NCI-H748 (cell line): Measurements from ENCODE around the gene ACP7.
"Not testable (repeated sequence)": the region's sequence is repeated elsewhere in the genome, so short reads cannot be mapped to it uniquely, and the experiment has no call there.

Experiments used
- DNase-seq: peaks from one replicate; lab custom pipeline; 2025; ENCODE audit not compliant: unreplicated experiment; lab: John Stamatoyannopoulos, UW

The ACP7 gene

GRCh38 chr19:39106194-39106593 lies 22.0 kb downstream of the ACP7 start:
- no peak for DNase-seq

DNA sequence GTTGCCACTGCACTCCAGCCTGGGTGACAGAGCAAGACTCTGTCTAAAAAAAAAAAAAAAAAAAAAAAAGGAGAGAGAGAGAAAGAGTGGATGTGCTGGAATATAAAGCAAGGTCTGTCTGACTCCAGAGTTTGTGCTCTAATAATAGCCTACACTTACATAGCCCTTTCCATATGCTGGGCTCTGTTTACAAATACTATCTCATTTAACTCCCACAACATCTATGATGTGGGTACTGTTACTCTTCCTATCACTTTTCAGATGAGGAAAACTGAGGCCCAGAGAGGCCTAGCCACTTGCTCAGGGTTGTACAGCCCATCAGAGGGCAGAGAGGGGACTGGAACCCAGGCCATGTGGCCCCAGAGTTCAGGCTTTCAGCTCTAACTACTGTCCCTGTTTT lies 25.5 kb downstream of the ACP7 start:
- no peak for DNase-seq

DNA sequence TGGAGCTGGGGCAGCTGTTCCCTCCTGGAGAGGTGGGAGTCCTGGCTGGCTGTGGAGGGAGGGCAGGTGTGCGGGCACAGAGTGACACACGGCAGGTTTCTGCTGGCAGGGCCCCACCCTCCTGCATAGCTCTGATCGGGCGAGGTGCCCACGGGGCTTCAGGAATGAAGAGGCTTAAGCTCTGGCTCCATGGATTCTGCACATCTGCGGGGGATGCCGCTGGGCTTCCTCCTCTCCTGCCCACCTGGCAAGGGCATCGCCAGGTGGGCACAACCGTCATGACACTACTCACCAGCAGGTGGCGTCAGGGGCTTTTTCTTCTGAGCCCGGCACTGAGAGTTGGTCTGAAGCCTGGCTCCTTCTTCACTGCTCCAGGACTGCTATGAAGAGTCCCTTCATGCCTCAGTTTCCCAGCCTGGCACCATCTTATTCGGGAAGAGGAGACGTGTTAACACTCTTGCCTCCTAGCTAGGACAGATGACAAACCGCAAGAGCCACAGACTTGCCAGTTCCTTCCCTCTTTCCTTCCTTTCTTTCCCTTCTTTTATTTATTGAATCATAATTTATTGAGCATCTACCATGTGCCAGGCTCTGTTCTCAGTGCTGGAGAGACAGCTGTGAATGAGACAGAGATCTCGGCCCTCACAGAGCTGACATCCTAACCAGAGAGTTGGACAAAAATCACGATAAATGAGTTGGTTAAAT lies 26.2 kb downstream of the ACP7 start:
- DNase-seq = peak; percentile 57

- no peak for DNase-seq
These were observed 27.5 kb downstream of the ACP7 start for GRCh38 chr19:39111593-39112199.

DNA sequence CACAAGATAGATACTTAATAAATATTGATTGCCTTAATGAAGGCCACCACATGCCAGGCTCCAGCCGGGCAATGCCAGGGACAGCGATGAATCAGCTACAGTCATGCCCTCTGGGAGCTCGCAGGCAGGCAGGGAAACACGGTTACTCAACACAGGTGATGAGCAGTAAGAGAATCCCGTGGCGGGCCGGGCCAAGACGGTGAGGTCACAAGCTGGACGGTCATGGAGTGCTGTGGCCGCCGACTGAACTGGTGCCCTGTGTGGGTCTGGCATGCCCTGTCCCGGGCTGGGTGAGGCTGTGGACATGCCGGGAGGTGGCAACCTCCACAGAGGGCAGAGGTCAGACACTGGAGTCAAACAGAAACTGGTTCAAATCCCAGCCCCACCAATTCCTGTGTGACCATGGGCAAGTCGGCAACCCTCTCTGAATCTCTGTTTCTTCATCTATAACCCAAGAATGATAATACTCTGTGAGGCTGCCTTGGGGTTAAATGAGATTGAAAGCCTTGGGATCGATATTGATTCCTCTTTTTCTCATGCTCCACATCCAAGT lies 28.2 kb downstream of the ACP7 start:
- no peak for DNase-seq

DNA sequence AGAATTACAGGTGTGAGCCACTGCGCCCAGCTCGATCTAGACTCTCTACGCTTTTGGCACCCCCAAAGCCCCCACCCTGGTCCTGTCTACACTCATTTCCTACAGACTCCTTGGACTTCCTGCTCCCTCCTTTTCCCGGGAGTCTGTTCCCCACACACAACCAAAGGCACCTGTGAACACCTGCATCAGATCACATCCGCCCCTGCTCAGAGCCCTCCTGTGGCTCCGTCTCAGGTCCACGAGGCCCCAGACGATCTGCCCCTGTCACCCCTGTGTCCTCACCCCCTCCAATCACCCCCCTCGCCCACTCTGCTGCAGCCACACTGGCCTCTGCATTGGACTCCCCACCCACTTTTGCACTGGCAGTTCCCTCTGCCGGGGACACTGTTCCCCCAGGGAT lies 29.0 kb downstream of the ACP7 start:
- DNase-seq = no peak

DNA sequence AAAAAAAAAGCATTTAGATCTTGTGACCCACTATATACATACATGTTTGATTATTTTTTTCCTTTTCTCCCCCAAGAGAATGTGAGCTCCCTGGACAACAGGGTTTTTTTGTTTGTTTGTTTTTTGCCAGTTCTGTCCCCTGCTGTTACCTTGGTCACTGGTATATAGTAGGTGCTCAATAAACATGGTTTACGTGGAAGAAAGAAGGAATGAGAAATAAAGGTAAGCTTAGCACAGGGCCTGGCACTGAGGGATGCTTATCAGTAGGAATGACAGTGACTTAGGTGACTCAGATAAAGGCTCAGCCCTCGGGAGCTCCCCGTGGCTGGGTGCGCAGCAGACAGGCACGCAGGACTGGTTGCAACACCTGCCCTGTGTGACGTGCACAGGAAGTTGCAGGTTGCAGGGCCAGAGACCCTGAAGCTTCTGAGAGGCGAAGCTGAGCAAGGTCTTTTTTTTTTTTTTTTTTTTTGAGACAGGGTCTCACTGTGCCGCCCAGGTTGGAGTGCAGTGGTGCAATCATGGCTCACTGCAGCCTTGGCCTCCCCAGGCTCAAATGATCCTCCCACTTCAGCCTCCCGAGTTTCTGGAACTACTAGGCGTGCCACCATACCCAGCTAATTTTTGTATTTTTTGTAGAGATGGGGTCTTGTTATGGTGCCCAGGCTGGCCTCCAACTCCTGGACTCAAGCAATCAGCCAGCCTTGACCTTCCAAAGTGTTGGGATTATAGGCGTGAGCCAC lies 31.1 kb downstream of the ACP7 start:
- DNase-seq = no peak

GRCh38 chr19:39117023-39117422 lies 32.9 kb downstream of the ACP7 start:
- DNase-seq = not testable (repeated sequence)

DNA sequence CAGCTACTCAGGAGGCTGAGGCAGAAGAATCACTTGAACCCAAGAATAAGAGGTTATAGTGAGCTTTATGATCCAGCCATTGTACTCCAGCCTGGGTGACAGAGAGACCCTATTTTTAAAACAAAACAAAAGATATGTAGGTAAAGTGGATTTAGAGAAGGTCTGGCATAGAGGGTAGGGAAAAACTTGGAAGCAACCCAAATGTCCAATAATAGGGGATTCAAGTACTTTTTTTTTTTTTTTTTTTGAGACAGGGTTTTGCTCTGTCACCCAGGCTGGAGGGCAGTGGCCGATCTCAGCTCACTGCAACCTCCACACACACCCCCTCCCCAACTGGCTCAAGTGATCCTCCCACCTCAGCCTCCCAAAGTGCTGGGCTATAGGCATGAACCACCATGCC lies 35.7 kb downstream of the ACP7 start:
- DNase-seq = no peak

- no peak for DNase-seq
These were observed 39.0 kb downstream of the ACP7 start for GRCh38 chr19:39122934-39123731.

DNA sequence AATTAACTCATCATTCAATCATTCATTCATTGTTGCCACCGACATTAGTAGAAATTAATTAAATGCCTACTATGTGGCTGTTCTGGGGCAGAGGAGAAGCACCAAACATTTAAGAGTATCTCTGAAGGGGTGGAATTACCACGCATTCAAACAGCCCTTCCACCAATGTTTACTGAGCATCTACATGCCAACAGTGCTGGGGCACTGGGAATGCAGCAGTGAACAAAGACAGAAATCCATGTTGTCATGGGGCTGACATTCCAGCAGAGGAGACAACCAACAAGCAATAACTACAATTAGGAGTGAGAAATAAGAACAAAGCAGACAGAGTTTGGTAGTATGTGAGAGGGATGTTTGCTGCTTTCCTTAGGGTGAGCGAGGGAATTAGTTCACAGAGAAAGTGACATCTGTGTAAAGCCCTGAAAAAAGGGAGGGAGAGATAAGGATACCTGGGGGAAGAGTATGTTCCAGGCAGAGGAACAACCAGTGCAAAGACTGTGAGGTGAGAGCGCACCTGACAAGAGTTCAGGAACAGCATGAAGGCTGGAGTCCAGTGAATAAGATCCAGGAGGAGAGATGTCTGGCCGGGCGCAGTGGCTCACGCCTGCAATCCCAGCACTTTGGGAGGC lies 40.1 kb downstream of the ACP7 start:
- DNase-seq = no peak

- no peak for DNase-seq
These were observed 41.0 kb downstream of the ACP7 start for GRCh38 chr19:39125199-39125553.

DNA sequence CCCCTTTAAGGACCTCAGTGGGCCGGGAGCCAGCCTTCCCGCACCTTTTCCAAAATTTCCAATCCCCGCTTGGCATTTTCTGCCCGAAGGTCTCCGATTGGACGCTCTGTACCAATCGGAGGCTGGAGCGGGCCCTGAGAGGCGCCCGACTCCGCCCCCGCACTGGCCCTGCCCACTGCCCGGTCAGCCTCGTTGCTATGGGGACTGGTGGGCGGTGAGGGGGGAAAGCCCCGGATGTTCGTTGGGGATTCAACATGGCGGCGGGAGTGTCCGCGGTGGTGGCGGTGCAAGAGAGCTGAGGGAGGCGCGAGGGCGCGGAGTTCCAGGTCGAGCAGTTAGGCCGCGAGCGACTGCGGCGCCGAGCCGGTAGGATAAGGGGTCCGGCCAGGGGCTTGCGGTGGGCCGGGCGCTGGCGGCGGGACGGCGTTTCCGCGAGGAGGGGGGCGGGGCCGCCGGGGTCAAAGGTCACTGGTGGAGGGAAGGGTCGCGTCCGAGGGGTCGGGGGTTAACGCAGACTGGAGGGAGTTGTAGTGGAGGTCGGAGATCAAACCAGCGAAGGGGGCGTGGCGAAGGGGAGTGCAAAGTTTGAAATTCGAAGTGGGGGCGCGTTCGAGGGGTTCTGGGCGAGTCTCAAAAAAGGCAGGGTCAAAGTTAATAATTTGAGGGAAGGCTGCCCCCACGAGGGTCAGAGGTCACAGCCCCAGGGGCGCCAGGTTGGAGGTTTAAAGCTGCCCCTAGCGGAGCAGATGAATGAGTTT lies 41.6 kb downstream of the ACP7 start, which contains the start of gene PAK4:
TSS of gene PAK4 (plus strand) at position 233 of the 758 bp plus-strand sequence. CDS start 43,768 bp downstream, outside the sequence.
- peak; percentile 99 for DNase-seq

DNA sequence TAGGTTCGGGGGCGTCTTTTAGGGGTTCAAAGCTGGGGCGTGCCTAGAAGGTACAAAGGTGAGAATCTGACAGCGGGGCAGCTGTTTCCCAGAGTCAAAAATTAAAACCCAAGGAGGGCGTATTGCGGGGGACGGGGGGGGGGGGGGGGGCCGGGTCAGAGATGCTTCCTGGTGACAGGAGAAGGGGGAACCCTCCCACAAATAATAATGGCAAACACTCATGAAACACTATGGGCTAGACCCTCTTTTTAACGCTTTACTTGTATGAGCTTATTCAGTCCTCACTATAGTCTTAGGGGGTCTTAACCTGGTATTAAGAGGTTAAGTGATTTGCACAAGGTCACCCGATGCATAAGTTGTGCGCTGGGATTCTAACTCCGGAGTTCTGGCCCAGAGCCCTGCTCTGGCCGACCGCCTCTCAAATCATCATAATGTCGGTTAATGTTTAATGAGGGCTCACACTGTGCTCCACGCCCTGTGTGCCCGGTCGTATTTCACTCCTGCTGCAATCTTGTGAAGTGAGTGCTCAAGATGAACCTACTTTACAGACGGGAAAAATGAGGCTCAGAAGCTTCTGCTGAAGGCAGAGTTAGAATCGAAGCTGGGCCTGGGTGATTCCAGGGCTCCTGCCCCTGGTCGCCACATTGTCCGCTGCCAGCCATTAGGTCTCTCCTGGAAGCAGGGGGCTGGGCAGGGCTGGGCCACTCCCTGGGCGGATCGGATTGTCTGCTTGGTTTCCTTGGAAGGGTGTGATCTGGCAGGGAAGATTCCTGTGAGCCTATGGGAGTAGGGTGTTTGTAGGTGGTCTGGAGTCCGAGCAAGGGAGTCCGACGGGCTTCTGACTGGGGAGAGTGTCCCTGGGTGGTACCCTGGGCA lies 42.4 kb downstream of the ACP7 start:
- peak; percentile 76 for DNase-seq

GRCh38 chr19:39127812-39128515 lies 43.8 kb downstream of the ACP7 start:
- DNase-seq = no peak

GRCh38 chr19:39128516-39129079 lies 44.4 kb downstream of the ACP7 start:
- no peak for DNase-seq

DNA sequence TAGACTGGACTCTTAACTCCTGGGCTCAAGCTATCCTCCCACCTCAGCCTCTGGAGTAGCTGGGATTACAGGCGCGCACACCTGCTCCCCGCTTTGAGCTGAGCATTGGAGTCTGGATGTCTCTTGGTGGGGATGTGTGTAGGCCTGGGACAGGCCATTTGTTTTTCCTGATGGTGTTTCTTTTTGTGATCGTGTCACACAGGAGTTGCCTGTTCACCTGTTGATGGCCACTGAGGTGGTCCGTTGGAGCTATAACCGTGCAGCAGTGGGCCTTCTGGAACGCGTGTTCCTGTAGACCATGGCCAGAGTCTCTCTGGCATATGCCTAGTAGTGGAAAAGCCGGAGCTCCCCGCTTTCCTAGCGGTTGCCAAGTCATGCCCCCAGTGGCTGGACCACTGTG lies 44.9 kb downstream of the ACP7 start:
- DNase-seq = no peak
